Activated B cell treated with CpG ODN at 0.5 μM for 24 hours (primary cell): Measurements from ENCODE around the gene ZCCHC10. TPM values are rescaled to one million over a fixed set of nuclear protein-coding genes. Genes with fewer than 3 reads are reported as not detected.

Source experiments
- ATAC-seq: fragments of 200-7000 bp; cut with Tn5 transposase; one replicate; pipeline ENCODE4 v1.10.0; 2021; ENCODE audit warnings: low read depth, mild to moderate bottlenecking, moderate library complexity
- CTCF ChIA-PET: fragments of 350-600 bp; sonication (Branson Sonifier 250); formaldehyde crosslinking; loops from one replicate; lab custom pipeline; 2021; ENCODE audit warnings: antibody characterized with exemption; lab: Charles Lee
- POLR2A ChIA-PET: fragments of 350-600 bp; sonication (Branson Sonifier 250); formaldehyde crosslinking; loops from one replicate; lab custom pipeline; 2021; ENCODE audit warnings: antibody characterized with exemption; lab: Charles Lee
- DNase-seq: peaks from one replicate; pipeline ENCODE4 v3.0.0; 2022
- H3K27ac Mint-ChIP-seq: one replicate; pipeline ENCODE4 v1.8.0; 2020; ENCODE audit warnings: mixed read lengths
- H3K27me3 Mint-ChIP-seq: one replicate; pipeline ENCODE4 v1.8.0; 2021; ENCODE audit warnings: mixed read lengths
- H3K36me3 Mint-ChIP-seq: one replicate; pipeline ENCODE4 v1.8.0; 2021; ENCODE audit warnings: low read depth, mixed read lengths
- H3K4me1 Mint-ChIP-seq: one replicate; pipeline ENCODE4 v1.8.0; 2021; ENCODE audit warnings: mixed read lengths
- H3K4me3 Mint-ChIP-seq: one replicate; pipeline ENCODE4 v1.8.0; 2020; ENCODE audit warnings: mild to moderate bottlenecking, mixed read lengths
- H3K9me3 Mint-ChIP-seq: one replicate; pipeline ENCODE4 v1.8.0; 2020; ENCODE audit warnings: mixed read lengths
- CTCF ChIP-seq: fragments of 200-600 bp; IDR thresholded peaks from one replicate; pipeline ENCODE4 v1.8.0; 2022; ENCODE audit warnings: antibody characterized with exemption, mild to moderate bottlenecking
- intact Hi-C: fragments of 100-400 bp; cut with micrococcal nuclease; formaldehyde crosslinking; loops from one replicate; pipeline ENCODE4 v1.15.1; 2024
- total RNA-seq: library from RNA; stranded (reverse); gene quantifications from 2 replicates; pipeline ENCODE4 v1.2.3, GENCODE V29; 2022

The ZCCHC10 gene
- total RNA-seq, 1 donor from 2014 or later, result 32.6 TPM

- Mint-ChIP-seq H3K4me3 (no peak overlapping the region), H3K36me3 (peaks cover 60% of the 10 kb centered on the region), H3K9me3 (no peaks in the 10 kb centered on the region), H3K27ac (no peak overlapping the region), H3K27me3 (no peaks in the 10 kb centered on the region), H3K4me1 (peaks cover 22% of the 10 kb centered on the region)
- intact Hi-C loops, result no loop called here
- CTCF ChIA-PET, result no interaction called here
- POLR2A ChIA-PET, result no interaction called here
- DNase-seq, result no peak
- TF ChIP-seq CTCF, result no peak
- no peak for ATAC-seq
Measured at GRCh38 chr5:133065471-133065870, 39.1 kb upstream of the ZCCHC10 start.

- intact Hi-C loops, result no loop called here
- H3K27ac Mint-ChIP-seq, result no peak overlapping the region
- peaks cover 29% of the 10 kb centered on the region for H3K4me1 Mint-ChIP-seq
- H3K27me3 Mint-ChIP-seq, result no peaks in the 10 kb centered on the region
- H3K9me3 Mint-ChIP-seq, result no peaks in the 10 kb centered on the region
- DNase-seq, result no peak
- ChIA-PET CTCF (no interaction called here), POLR2A (no interaction called here)
- ATAC-seq, result no peak
- no peak overlapping the region for H3K4me3 Mint-ChIP-seq
- peaks cover 49% of the 10 kb centered on the region for H3K36me3 Mint-ChIP-seq
- TF ChIP-seq CTCF, result no peak
Measured at GRCh38 chr5:133063965-133064364, 37.6 kb upstream of the ZCCHC10 start.

- TF ChIP-seq CTCF, result no peak
- no peaks in the 10 kb centered on the region for H3K9me3 Mint-ChIP-seq
- DNase-seq, result no peak
- H3K27me3 Mint-ChIP-seq, result no peaks in the 10 kb centered on the region
- intact Hi-C loops, result no loop called here
- peaks cover 33% of the 10 kb centered on the region for H3K36me3 Mint-ChIP-seq
- ATAC-seq, result no peak
- peaks cover 41% of the 10 kb centered on the region for H3K4me1 Mint-ChIP-seq
- ChIA-PET POLR2A (interaction anchor here (0.6 to 1.5 kb wide), 2 partner anchors 11 to 193 kb away, joined by 5 to 7 read pairs; partner anchors contain the start of gene HSPA4), CTCF (no interaction called here)
- no peak overlapping the region for H3K4me3 Mint-ChIP-seq
- no peak overlapping the region for H3K27ac Mint-ChIP-seq
Measured at GRCh38 chr5:133062276-133062675, 35.9 kb upstream of the ZCCHC10 start.

- Mint-ChIP-seq H3K36me3 (peaks cover 13% of the 10 kb centered on the region), H3K4me1 (peaks cover 58% of the 10 kb centered on the region), H3K27me3 (no peaks in the 10 kb centered on the region), H3K4me3 (no peak overlapping the region), H3K27ac (no peak overlapping the region), H3K9me3 (no peaks in the 10 kb centered on the region)
- intact Hi-C loops, result loop anchor here (10.0 kb wide), 1 partner anchor 1265 kb away; the partner anchor contains the start of gene FNIP1
- TF ChIP-seq CTCF, result no peak
- CTCF ChIA-PET, result no interaction called here
- DNase-seq (no peak), ATAC-seq (no peak)
- POLR2A ChIA-PET, result interaction anchor here (0.7 kb wide), 1 partner anchor 11 kb away, joined by 3 read pairs; no protein-coding TSS in a partner anchor
Measured at GRCh38 chr5:133059621-133060020, 33.3 kb upstream of the ZCCHC10 start.

- H3K36me3 Mint-ChIP-seq, result peaks cover 19% of the 10 kb centered on the region
- no peak overlapping the region for H3K4me3 Mint-ChIP-seq
- ATAC-seq (no peak), DNase-seq (no peak)
- CTCF ChIA-PET, result interaction anchor here (0.8 kb wide), 1 partner anchor 983 kb away, joined by 3 read pairs; no protein-coding TSS in a partner anchor
- H3K27ac Mint-ChIP-seq, result no peak overlapping the region
- no peak for TF ChIP-seq CTCF
- H3K27me3 Mint-ChIP-seq, result no peaks in the 10 kb centered on the region
- H3K4me1 Mint-ChIP-seq, result peaks cover 64% of the 10 kb centered on the region
- no peaks in the 10 kb centered on the region for H3K9me3 Mint-ChIP-seq
- intact Hi-C loops, result loop anchor here (10.0 kb wide), 1 partner anchor 1262 kb away; the partner anchor contains the start of gene FNIP1
- POLR2A ChIA-PET, result no interaction called here
Measured at GRCh38 chr5:133056891-133057290, 30.5 kb upstream of the ZCCHC10 start.
